SU-DHL-6 (cell line): ENCODE data around the gene ZNF317.

Experiments used
- H2AFZ ChIP-seq: fragments of 200-600 bp; sonication (generic); 2 replicates; pipeline ENCODE4 v1.6.1; 2014; ENCODE audit warnings: low read depth, mild to moderate bottlenecking, moderate library complexity, mixed read lengths, antibody characterized with exemption, low read length; ENCODE audit not compliant: severe bottlenecking
- H3F3A ChIP-seq: fragments of 200-600 bp; shearing (Covaris generic); 2 replicates; pipeline ENCODE4 v1.6.0; 2016; ENCODE audit warnings: antibody characterized with exemption, mild to moderate bottlenecking; ENCODE audit not compliant: insufficient read depth
- H3K27ac ChIP-seq: fragments of 200-600 bp; sonication (generic); 2 replicates; pipeline ENCODE4 v1.5.1; 2016; ENCODE audit warnings: low read depth, mild to moderate bottlenecking, low read length, moderate library complexity, mixed read lengths
- H3K27me3 ChIP-seq: fragments of 200-600 bp; sonication (generic), shearing (Covaris generic); 2 replicates; pipeline ENCODE4 v1.6.0; 2014; ENCODE audit warnings: mild to moderate bottlenecking, low read length
- H3K36me3 ChIP-seq: fragments of 200-600 bp; sonication (generic); 2 replicates; pipeline ENCODE4 v1.6.1; 2014; ENCODE audit warnings: mild to moderate bottlenecking, low read length, mixed read lengths
- H3K4me2 ChIP-seq: fragments of 300-600, 200-600 bp; shearing (Covaris generic), sonication (generic); 2 replicates; pipeline ENCODE4 v1.6.0; 2014; ENCODE audit warnings: low read length, low read depth, mild to moderate bottlenecking; ENCODE audit not compliant: poor library complexity, severe bottlenecking
- H3K4me3 ChIP-seq: fragments of 200-600 bp; sonication (generic); 2 replicates; pipeline ENCODE4 v1.5.1; 2014; ENCODE audit warnings: antibody characterized with exemption, low read length, mild to moderate bottlenecking, mixed read lengths; ENCODE audit not compliant: insufficient read depth, poor library complexity, severe bottlenecking
- H3K79me2 ChIP-seq: fragments of 200-600 bp; sonication (generic); 2 replicates; pipeline ENCODE4 v1.6.1; 2014; ENCODE audit warnings: mild to moderate bottlenecking, low read length, moderate library complexity; ENCODE audit not compliant: insufficient read depth
- H3K9ac ChIP-seq: fragments of 200-600 bp; sonication (generic); 2 replicates; pipeline ENCODE4 v1.7.0; 2014; ENCODE audit warnings: mild to moderate bottlenecking, low read length
- H3K9me2 ChIP-seq: fragments of 200-600 bp; sonication (generic); replicated peaks from 2 replicates; pipeline ENCODE4 v1.6.1; 2014; ENCODE audit warnings: low read length; ENCODE audit not compliant: insufficient read depth
- H3K9me3 ChIP-seq: fragments of 200-600 bp; sonication (generic); 2 replicates; pipeline ENCODE4 v1.6.1; 2014; ENCODE audit warnings: low read length, mixed read lengths; ENCODE audit not compliant: insufficient read depth
- H4K20me1 ChIP-seq: fragments of 200-600 bp; sonication (generic); 2 replicates; pipeline ENCODE4 v1.6.1; 2014; ENCODE audit warnings: low read depth, mild to moderate bottlenecking, antibody characterized with exemption, low read length, moderate library complexity, mixed read lengths
- EZH2phosphoT487 ChIP-seq: fragments of 200-600 bp; sonication (generic), shearing (Covaris generic); conservative IDR thresholded peaks from 2 replicates; pipeline ENCODE4 v1.6.1; 2018; ENCODE audit warnings: mild to moderate bottlenecking, antibody characterized with exemption, low read length, moderate library complexity, mixed read lengths
- TF ChIP-seq, protein P1 (sequence below): fragments of 200-600 bp; sonication (generic); IDR thresholded peaks from one replicate; pipeline ENCODE4 v1.5.1; 2017; ENCODE audit warnings: antibody characterized with exemption, mild to moderate bottlenecking, low read length, moderate library complexity; ENCODE audit not compliant: insufficient read depth, poor library complexity, severe bottlenecking

Gene ZNF317

GRCh38 chr19:9159891-9160290, 19.7 kb downstream of the ZNF317 start:
- Histone ChIP-seq H3K4me3 (no peak overlapping the region), H3K79me2 (peaks cover 18% of the 10 kb centered on the region), H3K27me3 (no peaks in the 10 kb centered on the region), H3K36me3 (peaks cover 28% of the 10 kb centered on the region; the same call in 1 of the 2 replicates), H3K4me2 (no peak overlapping the region), H3F3A (no peaks in the 10 kb centered on the region), H3K27ac (no peak overlapping the region), H3K9me3 (no peaks in the 10 kb centered on the region), H4K20me1 (peaks cover 14% of the 10 kb centered on the region; the same call in 1 of the 2 replicates), H2AFZ (no peak overlapping the region), H3K9me2 (no peaks in the 10 kb centered on the region), H3K9ac (no peak overlapping the region)
- no peak for TF ChIP-seq EZH2phosphoT487
- TF ChIP-seq, protein P1, sequence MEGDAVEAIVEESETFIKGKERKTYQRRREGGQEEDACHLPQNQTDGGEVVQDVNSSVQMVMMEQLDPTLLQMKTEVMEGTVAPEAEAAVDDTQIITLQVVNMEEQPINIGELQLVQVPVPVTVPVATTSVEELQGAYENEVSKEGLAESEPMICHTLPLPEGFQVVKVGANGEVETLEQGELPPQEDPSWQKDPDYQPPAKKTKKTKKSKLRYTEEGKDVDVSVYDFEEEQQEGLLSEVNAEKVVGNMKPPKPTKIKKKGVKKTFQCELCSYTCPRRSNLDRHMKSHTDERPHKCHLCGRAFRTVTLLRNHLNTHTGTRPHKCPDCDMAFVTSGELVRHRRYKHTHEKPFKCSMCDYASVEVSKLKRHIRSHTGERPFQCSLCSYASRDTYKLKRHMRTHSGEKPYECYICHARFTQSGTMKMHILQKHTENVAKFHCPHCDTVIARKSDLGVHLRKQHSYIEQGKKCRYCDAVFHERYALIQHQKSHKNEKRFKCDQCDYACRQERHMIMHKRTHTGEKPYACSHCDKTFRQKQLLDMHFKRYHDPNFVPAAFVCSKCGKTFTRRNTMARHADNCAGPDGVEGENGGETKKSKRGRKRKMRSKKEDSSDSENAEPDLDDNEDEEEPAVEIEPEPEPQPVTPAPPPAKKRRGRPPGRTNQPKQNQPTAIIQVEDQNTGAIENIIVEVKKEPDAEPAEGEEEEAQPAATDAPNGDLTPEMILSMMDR: no peak

DNA sequence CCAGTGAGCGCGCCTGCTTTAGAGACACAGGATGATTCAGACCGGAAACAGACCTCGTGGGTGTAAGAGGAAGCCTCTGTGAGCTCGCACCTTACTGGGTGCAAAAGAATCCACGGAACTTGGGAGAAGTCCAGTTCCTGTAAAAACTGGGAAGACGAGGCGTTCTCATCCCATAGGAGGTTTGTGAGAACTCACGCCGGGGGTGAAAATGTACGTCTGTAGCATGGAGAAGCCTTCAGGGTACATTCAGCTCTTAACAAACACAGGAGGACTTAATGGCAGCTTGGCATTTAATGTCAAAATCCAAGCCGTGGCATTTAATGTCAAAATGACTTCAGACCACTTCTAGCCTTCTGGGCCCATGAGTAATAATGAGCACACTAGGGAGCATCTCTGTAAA, 21.2 kb downstream of the ZNF317 start:
- no peaks in the 10 kb centered on the region for H3K9me2 ChIP-seq
- H3K79me2 ChIP-seq: peaks cover 2% of the 10 kb centered on the region; the same call in 1 of the 2 replicates
- H3F3A ChIP-seq: no peaks in the 10 kb centered on the region
- no peak overlapping the region for H3K4me2 ChIP-seq
- H3K4me3 ChIP-seq: no peak overlapping the region
- peaks cover 8% of the 10 kb centered on the region; the same call in 1 of the 2 replicates for H4K20me1 ChIP-seq
- H3K27ac ChIP-seq: no peak overlapping the region
- H3K36me3 ChIP-seq: peaks cover 28% of the 10 kb centered on the region; the same call in 1 of the 2 replicates
- H2AFZ ChIP-seq: no peak overlapping the region
- no peak overlapping the region for H3K9ac ChIP-seq
- TF ChIP-seq EZH2phosphoT487: no peak
- TF ChIP-seq, protein P1: no peak
- no peaks in the 10 kb centered on the region for H3K9me3 ChIP-seq
- H3K27me3 ChIP-seq: no peaks in the 10 kb centered on the region

- peaks cover 8% of the 10 kb centered on the region; the same call in 1 of the 2 replicates for H4K20me1 ChIP-seq
- no peak overlapping the region for H3K4me3 ChIP-seq
- H3K27ac ChIP-seq: no peak overlapping the region
- H3F3A ChIP-seq: no peaks in the 10 kb centered on the region
- H3K9me2 ChIP-seq: no peaks in the 10 kb centered on the region
- TF ChIP-seq, protein P1: no peak
- TF ChIP-seq EZH2phosphoT487: no peak
- peaks cover 19% of the 10 kb centered on the region; the same call in 1 of the 2 replicates for H3K36me3 ChIP-seq
- H3K9me3 ChIP-seq: no peaks in the 10 kb centered on the region
- no peak overlapping the region for H3K9ac ChIP-seq
- no peak overlapping the region for H3K4me2 ChIP-seq
- no peak overlapping the region for H2AFZ ChIP-seq
- H3K27me3 ChIP-seq: no peaks in the 10 kb centered on the region
- H3K79me2 ChIP-seq: no peaks in the 10 kb centered on the region
Observed at GRCh38 chr19:9165261-9165660, 25.1 kb downstream of the ZNF317 start.

- Histone ChIP-seq H3K27me3 (no peaks in the 10 kb centered on the region), H3K79me2 (no peaks in the 10 kb centered on the region), H3K9me3 (no peaks in the 10 kb centered on the region), H3K36me3 (peaks cover 16% of the 10 kb centered on the region; the same call in 1 of the 2 replicates), H3K9me2 (no peaks in the 10 kb centered on the region), H3K9ac (no peak overlapping the region), H3F3A (no peaks in the 10 kb centered on the region), H2AFZ (no peak overlapping the region), H4K20me1 (peaks cover 8% of the 10 kb centered on the region; the same call in 1 of the 2 replicates), H3K4me2 (no peak overlapping the region), H3K27ac (no peak overlapping the region), H3K4me3 (no peak overlapping the region)
- TF ChIP-seq, protein P1: no peak
- no peak for TF ChIP-seq EZH2phosphoT487
Observed at GRCh38 chr19:9166846-9167245, 26.6 kb downstream of the ZNF317 start.
